Ishikawa (cell line): ENCODE data around the gene NDUFS1.

Source experiments
- CEBPB ChIP-seq: IDR thresholded peaks from 2 replicates; pipeline ENCODE4 v1.6.1; 2012
- CREB1 ChIP-seq: IDR thresholded peaks from 2 replicates; pipeline ENCODE4 v1.6.1; 2012; ENCODE audit warnings: low read depth
- EGR1 ChIP-seq: IDR thresholded peaks from 2 replicates; pipeline ENCODE4 v1.6.1; 2012
- EP300 ChIP-seq: IDR thresholded peaks from 2 replicates; pipeline ENCODE4 v1.6.1; 2012; ENCODE audit warnings: borderline replicate concordance
- FOXM1 ChIP-seq: IDR thresholded peaks from 2 replicates; pipeline ENCODE4 v1.6.1; 2012; ENCODE audit warnings: low read depth, borderline replicate concordance
- NFIC ChIP-seq: IDR thresholded peaks from 2 replicates; pipeline ENCODE4 v1.6.1; 2012
- RAD21 ChIP-seq: IDR thresholded peaks from 2 replicates; pipeline ENCODE4 v1.6.1; 2012; ENCODE audit warnings: low read depth
- TAF1 ChIP-seq: IDR thresholded peaks from 2 replicates; pipeline ENCODE4 v1.6.1; 2012; ENCODE audit warnings: low read depth, mild to moderate bottlenecking
- TCF12 ChIP-seq: IDR thresholded peaks from 2 replicates; pipeline ENCODE4 v1.6.1; 2012; ENCODE audit warnings: low read depth
- TEAD4 ChIP-seq: IDR thresholded peaks from 2 replicates; pipeline ENCODE4 v1.6.1; 2012
- YY1 ChIP-seq: IDR thresholded peaks from 2 replicates; pipeline ENCODE4 v1.6.1; 2012; ENCODE audit warnings: low read depth
- ZBTB7A ChIP-seq: IDR thresholded peaks from 2 replicates; pipeline ENCODE4 v1.6.1; 2012; ENCODE audit warnings: low read depth
- TF ChIP-seq, protein P1 (sequence below): IDR thresholded peaks from 2 replicates; pipeline ENCODE4 v1.6.1; 2012
- TF ChIP-seq, protein P2 (sequence below): IDR thresholded peaks from 2 replicates; pipeline ENCODE4 v1.6.1; 2012; ENCODE audit warnings: low read depth, mild to moderate bottlenecking
- TF ChIP-seq, protein P3 (sequence below): IDR thresholded peaks from 2 replicates; pipeline ENCODE4 v1.6.1; 2012

Gene NDUFS1

GRCh38 chr2:206105541-206105940 lies 53.7 kb downstream of the NDUFS1 start:
- TF ChIP-seq, protein P1, sequence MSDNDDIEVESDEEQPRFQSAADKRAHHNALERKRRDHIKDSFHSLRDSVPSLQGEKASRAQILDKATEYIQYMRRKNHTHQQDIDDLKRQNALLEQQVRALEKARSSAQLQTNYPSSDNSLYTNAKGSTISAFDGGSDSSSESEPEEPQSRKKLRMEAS = no peak
- no peak for TF ChIP-seq ZBTB7A
- TF ChIP-seq FOXM1 = no peak
- TF ChIP-seq, protein P2, sequence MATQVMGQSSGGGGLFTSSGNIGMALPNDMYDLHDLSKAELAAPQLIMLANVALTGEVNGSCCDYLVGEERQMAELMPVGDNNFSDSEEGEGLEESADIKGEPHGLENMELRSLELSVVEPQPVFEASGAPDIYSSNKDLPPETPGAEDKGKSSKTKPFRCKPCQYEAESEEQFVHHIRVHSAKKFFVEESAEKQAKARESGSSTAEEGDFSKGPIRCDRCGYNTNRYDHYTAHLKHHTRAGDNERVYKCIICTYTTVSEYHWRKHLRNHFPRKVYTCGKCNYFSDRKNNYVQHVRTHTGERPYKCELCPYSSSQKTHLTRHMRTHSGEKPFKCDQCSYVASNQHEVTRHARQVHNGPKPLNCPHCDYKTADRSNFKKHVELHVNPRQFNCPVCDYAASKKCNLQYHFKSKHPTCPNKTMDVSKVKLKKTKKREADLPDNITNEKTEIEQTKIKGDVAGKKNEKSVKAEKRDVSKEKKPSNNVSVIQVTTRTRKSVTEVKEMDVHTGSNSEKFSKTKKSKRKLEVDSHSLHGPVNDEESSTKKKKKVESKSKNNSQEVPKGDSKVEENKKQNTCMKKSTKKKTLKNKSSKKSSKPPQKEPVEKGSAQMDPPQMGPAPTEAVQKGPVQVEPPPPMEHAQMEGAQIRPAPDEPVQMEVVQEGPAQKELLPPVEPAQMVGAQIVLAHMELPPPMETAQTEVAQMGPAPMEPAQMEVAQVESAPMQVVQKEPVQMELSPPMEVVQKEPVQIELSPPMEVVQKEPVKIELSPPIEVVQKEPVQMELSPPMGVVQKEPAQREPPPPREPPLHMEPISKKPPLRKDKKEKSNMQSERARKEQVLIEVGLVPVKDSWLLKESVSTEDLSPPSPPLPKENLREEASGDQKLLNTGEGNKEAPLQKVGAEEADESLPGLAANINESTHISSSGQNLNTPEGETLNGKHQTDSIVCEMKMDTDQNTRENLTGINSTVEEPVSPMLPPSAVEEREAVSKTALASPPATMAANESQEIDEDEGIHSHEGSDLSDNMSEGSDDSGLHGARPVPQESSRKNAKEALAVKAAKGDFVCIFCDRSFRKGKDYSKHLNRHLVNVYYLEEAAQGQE = no peak
- no peak for TF ChIP-seq CEBPB
- no peak for TF ChIP-seq CREB1
- TF ChIP-seq, protein P3, sequence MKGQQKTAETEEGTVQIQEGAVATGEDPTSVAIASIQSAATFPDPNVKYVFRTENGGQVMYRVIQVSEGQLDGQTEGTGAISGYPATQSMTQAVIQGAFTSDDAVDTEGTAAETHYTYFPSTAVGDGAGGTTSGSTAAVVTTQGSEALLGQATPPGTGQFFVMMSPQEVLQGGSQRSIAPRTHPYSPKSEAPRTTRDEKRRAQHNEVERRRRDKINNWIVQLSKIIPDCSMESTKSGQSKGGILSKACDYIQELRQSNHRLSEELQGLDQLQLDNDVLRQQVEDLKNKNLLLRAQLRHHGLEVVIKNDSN = no peak
- TF ChIP-seq TEAD4 = no peak
- TF ChIP-seq YY1 = no peak
- TF ChIP-seq RAD21 = no peak
- TF ChIP-seq EP300 = no peak
- TF ChIP-seq TAF1 = no peak
- no peak for TF ChIP-seq EGR1
- no peak for TF ChIP-seq NFIC

DNA sequence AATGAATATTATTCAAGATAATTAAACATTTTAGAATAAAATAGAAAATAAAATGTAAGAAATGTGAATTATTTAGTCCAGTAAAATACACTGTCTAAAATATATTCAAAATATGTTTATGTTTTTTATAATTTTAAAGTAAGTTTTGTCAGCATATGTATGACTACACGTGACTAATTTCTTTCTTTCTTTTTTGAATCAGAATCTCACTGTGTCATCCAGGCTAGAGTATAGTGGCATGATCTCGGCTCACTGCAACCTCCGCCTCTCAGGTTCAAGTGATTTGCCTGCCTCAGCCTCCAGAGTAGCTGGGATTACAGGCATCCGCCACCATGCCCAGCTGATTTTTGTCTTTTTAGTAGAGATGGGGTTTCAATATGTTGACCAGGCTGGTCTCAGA lies 54.2 kb downstream of the NDUFS1 start:
- TF ChIP-seq TEAD4 (no peak), TCF12 (no peak), CREB1 (no peak)

DNA sequence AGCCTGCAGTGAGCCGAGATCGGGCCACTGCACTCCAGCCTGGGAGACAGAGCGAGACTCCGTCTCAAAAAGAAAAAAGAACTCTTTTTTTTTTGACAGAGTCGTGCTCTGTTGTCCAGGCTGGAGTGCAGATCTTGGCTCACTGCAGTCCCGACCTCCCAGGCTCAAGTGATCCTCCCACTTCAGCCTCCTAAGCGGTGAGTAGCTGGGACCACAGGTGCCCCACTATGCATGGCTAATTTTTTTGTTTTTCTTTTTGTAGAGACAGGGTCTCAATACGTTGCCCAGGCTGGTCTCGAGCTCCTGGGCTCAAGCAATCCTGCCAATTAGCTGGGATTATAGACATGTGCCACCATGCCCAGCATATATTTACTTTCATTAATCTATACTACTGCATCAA lies 60.8 kb downstream of the NDUFS1 start:
- no peak for TF ChIP-seq RAD21
- no peak for TF ChIP-seq CREB1
- TF ChIP-seq YY1 = no peak
- TF ChIP-seq TEAD4 = no peak
- TF ChIP-seq, protein P2 = no peak
- TF ChIP-seq TAF1 = no peak
- TF ChIP-seq NFIC = no peak
- no peak for TF ChIP-seq TCF12
- TF ChIP-seq CEBPB = no peak
- TF ChIP-seq, protein P1 = no peak
- no peak for TF ChIP-seq EP300
- TF ChIP-seq EGR1 = no peak
- TF ChIP-seq, protein P3 = no peak

DNA sequence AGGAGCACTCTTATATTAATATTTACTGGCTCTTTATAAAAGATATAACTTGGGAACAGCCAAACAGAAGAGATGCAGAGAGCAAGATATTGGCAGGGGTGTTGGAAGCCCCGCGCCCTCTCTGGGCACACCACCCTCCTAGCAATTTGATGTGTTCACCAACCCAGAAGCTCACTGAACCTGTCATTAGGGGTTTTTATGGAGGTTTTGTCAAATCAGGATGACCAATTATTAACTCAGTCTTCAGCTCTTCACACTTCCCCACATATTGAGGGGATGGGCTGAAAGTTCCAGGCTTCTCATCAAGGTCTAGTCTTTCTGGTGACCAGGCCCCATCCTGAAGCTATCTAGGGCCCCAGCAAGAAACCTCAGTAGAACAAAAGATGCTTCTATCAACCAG lies 62.4 kb downstream of the NDUFS1 start:
- no peak for TF ChIP-seq RAD21
- no peak for TF ChIP-seq FOXM1
- no peak for TF ChIP-seq TCF12
- TF ChIP-seq, protein P1 = no peak
- TF ChIP-seq, protein P2 = no peak
- TF ChIP-seq ZBTB7A = no peak
- no peak for TF ChIP-seq TAF1
- TF ChIP-seq NFIC = no peak
- TF ChIP-seq, protein P3 = no peak
- no peak for TF ChIP-seq EP300
- no peak for TF ChIP-seq CEBPB
- TF ChIP-seq YY1 = no peak
- no peak for TF ChIP-seq TEAD4
- TF ChIP-seq CREB1 = no peak
- TF ChIP-seq EGR1 = no peak
